HG03521 (cell line): ENCODE measurements around the gene AGTR1.

Experiments used
- ATAC-seq: cut with Tn5 transposase; IDR thresholded peaks from one replicate; pipeline ENCODE4 v1.9.1; 2021; ENCODE audit warnings: mild to moderate bottlenecking, moderate library complexity; ENCODE audit not compliant: unreplicated experiment

AGTR1 gene

DNA sequence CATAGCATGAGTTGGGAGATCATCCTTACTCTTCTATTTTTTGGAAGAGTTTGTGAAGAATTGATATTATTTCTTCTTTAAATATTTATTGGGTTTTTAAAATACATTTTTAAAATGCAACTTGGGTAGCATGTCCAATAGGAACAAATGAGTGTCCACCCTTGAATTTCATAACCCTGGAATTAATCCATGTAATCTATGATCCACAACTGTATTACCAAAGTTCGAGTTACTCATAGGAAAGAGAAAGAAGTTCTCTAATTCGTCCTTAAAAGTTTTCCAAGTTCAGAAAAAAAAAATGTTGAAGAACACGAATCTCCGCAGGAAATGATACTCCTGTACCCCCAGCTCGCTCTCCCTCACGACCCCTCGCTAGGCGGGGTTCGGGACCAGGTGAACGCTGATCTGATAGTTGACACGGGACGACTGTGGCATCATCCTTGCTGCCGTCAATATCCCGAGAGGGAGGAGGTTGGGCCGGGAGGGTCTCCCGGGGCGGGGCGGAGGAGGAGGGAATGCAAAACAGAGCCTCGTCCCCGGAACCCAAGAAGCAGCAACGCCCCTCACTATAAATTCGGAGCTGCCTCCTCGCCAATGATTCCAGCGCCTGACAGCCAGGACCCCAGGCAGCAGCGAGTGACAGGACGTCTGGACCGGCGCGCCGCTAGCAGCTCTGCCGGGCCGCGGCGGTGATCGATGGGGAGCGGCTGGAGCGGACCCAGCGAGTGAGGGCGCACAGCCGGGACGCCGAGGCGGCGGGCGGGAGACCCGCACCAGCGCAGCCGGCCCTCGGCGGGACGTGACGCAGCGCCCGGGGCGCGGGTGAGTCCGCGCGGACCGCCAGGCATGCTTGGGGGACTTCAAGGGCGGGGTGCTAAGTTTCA, at the start of gene AGTR1:
TSS of gene AGTR1 (plus strand) at position 598 of the 884 bp plus-strand sequence. CDS start 43,133 bp downstream, outside the sequence.
- no peak for ATAC-seq

DNA sequence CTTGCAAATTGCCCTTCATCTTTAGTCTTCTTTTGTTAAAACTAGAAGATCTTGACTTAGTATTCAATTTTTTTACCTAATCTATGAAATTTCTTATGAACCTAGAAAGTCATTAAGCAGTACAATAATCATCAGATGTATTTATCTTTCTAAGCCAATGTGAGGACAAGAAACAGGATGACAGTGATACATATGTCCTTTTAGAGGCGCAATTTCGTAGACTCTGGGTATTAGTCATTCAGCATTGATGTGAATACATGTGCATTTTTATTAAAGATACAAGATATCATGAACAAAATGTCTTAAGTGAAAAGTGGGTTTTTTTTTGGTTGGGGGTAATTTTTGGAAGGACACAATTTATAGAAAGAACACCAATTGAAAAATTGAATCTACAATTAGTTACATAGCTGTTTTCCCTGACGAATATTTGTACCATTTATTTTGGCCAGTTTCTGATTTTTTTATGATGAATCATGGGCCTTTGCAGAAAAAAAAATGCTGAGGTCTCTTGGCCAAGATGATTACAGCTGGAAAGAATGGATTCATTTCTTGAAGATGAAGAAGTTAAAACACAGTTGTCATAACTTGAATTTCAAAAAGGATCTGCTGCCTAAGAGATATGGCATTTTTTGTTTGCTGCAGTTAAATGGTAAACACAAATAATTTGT, 48.9 kb upstream of the AGTR1 start:
- no peak for ATAC-seq

DNA sequence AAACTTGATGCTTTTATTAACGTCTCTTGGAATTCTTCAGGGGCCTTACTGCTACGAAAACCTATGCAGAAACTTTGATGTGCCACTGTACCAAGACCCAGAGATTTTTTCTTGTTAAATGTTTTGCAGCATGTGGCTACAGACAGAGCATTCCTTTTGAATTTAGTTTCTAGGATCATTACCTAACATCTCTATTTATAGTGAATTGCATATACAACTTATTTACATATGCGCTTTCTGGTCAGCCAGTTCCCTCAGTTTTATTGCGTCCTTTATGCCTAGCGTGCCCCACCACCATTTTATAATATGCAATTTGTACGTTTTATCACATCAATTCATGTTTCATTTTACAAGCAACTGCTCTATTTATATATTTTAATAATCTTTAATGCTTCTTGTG, 46.2 kb upstream of the AGTR1 start:
- ATAC-seq: no peak

DNA sequence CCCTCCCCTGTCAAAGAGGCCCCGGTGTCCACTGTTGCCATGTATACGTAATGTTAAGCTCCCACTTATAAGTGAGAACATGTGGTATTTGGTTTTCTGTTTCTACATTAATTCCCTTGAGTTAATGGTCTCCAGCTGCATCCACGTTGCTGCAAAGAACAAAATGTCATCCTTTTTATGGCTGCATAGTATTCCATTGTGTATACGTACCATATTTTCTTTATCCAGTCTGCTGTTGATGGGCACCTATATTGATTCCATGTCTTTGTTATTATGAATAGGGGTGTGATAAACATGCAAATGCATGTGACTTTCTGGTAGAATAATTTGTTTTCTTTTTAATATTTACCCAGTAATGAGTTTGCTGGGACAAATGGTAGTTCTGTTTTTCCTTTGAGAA, 43.3 kb upstream of the AGTR1 start:
- no peak for ATAC-seq

DNA sequence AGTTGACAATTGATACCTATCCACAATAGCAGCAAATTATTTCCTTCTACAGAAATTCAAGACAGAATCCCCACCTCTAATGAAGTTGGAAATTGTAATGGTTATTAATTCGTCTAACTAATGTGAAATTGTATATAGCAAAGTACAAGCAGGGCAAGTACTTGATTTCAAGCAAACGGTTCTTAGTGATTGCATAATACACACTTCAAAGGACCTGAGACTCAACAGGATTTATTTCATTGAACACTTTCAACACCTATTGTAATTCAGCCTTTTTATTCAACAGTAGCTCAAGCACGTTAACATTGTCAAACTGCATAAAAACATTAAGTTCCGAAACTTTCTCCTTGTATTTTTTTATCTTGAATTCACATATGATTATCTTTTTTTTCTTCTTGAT, 40.2 kb upstream of the AGTR1 start:
- no peak for ATAC-seq

DNA sequence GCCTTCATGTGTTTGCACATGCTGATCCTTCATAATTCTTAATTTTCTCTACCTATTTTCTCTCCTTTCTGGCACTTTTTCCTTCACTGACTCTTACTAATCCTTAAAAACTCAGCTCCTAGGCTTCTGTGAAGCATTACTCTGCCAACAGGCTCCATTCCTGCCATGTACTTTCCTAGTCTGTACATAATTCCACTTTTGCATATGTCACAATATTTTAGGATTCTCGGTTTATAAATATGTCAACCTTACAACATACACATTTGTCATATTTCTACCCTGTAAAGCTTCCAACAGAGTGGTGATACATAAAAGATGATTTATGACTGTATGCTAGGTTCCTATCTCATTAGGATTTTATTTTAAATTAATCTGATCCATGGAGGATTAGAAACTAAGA, 38.2 kb upstream of the AGTR1 start:
- ATAC-seq: no peak

DNA sequence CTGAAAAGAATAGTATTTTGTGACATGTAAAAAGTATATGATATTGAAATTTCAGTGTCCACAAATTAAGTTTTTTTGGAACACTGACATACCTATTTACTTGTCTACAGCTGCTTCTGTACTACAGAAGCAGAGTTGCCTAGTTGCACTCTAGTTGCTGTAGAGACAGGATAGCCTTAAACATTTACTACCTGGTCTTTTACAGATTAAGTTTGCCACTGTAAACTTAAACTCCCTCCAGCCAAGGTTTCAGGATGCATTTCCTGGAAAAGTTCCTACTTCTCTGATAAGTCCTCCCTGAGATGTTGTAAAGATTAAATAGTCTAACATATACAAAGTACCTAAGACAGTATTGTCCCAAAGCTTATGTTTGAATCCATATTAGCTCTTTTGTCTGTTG, 17.4 kb upstream of the AGTR1 start:
- ATAC-seq: no peak

DNA sequence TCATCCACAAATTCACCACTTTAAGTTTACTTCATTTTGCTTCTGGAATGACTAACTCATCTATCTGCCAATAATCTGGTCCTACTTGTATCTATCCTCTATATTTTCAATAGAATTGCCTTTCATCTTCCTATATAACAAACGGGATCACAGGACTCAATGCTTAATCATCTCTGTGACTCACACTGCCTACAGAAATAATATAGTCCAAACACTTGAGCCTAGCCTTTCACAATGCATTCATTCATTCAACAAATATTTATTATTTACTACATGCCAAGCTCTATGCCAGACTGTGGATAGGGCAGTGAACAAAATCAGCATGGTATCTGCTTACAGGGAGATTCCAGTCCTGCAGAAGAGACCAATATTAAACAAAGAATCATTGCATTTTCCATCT, 16.6 kb upstream of the AGTR1 start:
- ATAC-seq: no peak

DNA sequence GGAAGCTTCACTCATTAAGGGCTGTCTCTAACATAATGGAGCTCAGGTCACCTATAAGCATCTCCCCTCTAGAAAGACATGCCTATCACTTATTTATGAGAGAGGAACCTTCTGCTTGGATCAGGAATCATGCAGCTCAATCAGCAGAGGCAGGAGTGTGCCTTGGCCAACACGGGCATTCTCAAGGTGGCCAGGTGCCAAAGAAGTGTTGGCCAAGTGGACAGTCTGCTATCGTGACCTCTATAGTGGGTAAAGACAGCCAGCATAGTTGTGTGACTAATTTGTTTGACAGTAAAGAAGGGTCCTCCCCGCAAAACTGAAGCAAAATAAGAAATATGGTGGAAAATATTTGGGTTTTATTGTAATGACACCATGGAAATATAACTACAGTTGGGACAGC, 14.7 kb upstream of the AGTR1 start:
- no peak for ATAC-seq

DNA sequence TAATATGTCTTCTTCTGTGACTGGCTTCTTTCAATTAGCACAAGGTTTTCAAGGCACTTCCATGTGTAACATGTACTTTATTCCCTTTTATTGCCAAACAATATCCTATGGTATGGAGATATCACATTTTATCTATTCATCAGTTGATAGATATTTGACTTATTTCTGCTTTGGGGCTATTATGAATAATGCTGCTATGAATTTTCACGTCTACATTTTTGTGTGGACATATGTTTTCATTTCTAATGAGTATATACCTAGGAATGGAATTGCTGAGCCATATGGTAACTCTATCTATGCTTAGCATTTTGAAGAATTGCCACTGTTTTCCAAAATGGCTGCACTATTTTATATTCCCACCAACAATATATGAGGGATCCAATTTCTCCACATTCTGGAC, 3.6 kb upstream of the AGTR1 start:
- no peak for ATAC-seq

DNA sequence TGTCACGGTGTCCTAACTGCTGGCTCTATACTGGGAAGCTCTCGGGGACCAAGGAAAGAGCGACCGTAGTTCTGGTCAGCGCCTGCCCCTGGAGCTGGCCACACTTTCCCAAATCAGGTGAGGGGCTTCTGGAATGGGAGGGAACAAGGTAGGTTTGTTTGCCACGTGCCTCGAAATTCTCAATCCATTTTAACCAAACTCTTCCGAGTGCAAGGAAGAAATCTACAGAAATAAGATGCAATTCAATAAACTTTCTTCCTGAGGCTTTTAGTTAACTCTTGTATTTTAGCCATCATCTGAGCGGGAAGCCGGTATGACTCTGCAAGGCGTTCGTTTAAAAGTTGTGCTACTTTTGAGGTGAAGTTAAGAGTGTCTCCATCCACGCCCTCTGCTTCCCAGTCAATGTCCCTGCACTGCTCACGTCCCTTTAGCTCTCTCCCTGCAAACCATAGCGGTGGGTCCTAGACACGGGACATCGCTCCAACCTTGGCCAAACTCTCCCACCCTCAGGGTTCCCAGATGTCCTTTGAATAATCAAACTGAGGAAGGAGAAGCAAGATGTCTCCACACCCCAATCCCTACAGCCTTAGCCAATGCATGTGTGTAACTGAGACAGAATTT, 597 bp downstream of the AGTR1 start:
- ATAC-seq: no peak

DNA sequence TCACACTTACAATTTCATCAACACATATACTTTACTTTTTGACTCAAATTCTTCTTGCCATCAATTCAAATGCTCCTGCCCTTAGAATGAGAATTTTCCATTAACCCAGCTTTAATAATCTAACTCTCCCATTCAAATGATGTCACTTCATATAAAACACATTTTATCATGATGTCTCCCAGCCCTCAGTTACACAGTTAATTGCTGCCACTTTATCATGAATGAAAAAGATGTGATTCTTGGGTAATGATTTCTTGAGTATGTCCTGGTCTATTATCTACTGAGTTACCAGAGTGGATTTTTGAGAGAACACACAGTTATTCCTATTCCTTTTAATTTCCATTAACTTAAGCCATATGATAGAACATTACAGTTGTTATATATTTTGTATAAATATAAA, 7.6 kb downstream of the AGTR1 start:
- no peak for ATAC-seq

DNA sequence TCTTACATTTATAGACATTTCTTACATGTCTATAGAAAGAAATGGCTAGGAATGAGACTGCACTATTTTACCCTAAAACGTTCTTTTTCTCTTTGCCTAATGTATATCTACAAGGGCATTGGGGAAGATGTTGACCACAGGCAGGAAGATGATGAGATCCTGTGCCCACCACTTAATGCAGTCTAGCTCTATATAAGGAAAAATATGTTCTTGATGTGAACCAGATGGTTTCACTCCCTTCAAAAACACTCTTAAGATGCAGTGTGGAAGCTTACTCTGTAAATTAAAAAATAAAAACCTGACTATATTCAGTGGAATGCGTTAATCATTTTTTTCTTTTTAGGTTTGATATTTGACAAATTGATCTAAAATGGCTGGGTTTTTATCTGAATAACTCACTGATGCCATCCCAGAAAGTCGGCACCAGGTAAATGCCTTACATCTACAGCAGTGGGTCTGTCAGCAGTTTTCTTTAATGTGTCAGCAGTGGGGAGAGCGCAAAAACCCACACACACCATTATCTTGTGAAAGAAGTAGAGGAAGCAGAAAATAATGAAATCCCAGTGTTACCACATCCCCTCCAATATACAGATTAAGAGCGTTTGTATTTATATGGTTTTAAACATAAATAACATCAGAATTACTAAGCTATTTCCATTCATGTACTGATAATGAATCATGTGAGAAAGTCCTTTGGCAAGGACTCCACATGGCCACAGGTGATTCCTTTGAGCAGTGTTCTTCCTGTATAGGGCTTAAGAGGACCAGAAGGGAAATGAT, 10.1 kb downstream of the AGTR1 start:
- ATAC-seq: no peak

DNA sequence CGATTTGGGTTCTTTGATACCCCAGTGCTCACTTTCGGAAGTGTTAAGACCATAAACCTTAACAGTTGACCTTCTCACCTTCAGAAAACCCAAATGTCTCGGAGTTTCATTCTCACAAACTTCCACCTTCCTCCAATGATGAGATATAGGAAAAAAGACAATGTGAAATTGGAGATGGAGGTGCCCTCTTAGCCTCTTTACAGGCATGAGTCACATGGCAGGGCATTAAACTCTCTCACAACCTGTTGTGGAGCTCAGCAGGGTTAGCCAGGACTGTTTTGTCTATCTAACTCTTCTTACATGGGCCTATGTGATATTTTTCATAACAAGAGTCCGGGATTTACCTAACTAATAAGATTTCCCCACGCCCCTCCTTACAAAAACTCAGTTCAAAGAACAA, 10.7 kb downstream of the AGTR1 start:
- ATAC-seq: no peak

DNA sequence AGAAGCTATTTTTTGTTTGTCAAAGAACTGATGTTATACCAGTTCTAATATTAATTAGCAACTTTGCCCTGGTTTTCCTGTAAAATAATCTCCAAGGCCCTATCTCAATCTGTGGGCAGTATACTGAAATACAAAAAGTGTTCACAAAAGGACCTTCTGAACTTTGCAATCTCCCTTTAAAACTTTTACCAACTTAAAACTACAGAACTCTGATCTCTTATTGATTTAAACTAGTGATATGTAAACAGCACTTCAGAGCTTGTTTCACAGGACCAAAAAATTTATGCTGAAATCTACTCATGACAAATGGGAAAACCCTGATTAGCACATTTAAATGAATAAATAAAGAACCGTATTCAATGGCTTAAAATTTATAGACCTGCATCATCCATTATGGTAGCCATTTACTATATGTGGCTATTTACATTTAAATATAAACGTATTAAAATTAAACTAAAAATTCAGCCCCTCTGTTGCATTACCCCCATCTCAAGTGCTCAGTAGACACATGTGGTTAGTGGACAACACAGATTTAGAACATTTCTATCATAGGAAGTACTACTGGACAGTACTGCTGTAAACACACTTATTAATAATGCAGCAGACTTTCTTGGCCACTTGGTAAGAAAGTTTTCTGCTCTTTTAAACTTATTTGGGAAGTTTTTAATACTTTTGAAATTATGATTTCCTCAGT, 12.0 kb downstream of the AGTR1 start:
- ATAC-seq: no peak

DNA sequence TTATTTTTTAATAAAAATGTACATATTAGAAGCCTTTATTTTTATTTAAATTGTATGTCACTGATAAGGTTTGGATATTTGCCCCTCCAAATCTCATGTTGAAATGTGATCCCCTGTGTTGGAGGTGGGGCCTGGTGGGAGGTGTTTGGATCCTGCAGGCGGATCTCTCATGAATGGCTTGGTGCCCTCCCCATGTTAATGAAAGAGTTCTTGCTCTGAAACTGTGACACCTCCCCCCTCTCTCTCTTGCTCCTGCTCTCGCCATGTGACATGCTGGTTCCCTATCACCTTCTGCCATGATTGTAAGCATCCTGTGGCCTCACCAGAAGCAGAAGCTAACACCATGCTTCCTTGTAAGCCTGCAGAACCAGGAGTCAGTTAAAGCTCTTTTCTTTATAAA, 13.0 kb downstream of the AGTR1 start:
- ATAC-seq: no peak

DNA sequence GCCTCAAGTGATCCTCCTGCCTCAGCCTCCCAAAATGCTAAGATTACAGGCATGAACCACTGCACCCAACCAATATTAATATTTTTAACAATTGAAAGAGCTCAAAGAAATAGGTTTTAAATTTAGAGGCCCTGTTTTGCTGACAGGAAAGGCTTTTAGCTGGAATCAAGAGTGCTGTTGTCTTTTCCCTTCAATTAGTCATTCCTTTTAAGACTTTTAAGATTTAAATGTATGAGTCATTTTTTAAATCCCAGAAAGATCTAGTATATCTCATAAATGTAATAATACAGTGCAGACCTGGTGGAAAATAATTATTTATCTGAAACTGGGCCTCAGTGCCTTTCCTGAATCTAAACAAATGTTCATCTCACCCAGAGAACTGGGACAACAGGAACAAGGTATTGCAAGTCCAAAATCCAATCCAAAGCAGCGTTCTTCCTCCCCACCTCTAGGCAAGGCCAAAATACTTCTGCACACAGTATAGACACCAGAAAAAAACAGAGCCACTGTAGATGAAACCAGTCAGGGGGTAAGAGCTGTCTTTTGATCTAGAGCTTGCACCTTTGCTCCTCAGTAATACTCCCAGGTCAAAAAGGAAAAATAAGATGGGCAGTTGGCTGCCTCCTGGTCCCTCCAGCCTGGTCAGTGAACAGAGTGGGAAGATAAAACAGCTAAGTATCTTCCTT, 14.4 kb downstream of the AGTR1 start:
- ATAC-seq: no peak

DNA sequence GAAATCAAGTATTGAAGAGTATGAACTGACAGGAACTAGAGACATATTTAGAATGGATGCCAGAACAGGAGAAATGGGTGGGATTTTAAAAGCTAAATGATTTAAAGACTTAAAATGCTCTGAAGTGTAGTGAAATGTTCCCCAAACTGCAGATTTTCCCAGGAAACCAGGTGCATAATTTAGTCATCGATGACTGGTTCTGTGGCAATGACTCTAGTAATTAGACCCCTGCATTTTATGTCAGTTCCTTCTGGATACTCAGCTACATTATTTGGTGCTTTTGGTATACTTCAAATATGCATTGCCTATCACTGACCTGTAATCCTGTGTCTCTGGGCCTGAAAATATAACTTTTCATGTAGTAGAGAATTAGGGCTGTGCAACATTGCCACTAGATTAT, 16.8 kb downstream of the AGTR1 start:
- no peak for ATAC-seq

DNA sequence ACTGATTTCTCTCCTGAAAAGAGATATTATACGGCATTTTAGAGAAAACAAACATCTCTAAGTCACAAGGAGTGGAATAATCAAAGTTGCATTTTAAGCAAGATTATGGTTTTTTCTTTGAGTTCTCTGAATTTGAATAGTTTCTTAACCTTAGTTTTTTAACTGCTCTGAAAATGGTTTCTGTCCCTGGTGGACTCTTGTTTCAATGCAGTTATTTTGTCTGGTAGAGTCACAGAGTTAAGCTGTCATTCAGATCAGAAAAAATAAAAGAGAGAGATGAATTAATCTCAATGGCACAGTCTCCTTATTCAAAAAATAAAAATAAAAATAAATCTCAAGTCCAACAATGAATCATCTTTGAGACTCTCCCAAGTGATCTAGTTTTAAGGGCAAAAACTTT, 19.0 kb downstream of the AGTR1 start:
- ATAC-seq: no peak
